GM19023 (cell line): ENCODE results near the gene TFIP11.
A peak's percentile ranks its signal among the peaks of the same experiment; 100 is the strongest.

Source experiments
- ATAC-seq: cut with Tn5 transposase; IDR thresholded peaks from one replicate; pipeline ENCODE4 v1.9.1; 2021; ENCODE audit warnings: mild to moderate bottlenecking, moderate library complexity; ENCODE audit not compliant: unreplicated experiment

Gene TFIP11

DNA sequence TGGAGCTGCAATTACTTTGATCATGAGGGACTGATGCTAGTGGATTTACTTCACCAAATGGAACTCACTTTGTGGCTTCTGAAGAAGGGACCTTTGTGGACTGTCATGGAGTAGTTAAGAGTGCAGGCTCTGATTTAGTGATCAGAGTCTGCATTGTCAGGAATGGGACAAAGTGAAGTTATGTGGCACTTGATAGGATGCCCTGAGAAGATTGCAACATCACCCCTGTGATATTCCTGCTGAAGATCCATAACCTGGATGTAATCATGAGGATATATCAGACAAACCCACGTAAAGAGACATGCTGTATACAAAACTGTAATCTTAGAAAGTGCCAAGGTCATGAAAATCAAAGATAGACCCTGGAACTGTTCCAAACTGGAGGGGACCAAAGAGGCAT is 1.6 kb upstream of the TFIP11 start:
- no peak for ATAC-seq

DNA sequence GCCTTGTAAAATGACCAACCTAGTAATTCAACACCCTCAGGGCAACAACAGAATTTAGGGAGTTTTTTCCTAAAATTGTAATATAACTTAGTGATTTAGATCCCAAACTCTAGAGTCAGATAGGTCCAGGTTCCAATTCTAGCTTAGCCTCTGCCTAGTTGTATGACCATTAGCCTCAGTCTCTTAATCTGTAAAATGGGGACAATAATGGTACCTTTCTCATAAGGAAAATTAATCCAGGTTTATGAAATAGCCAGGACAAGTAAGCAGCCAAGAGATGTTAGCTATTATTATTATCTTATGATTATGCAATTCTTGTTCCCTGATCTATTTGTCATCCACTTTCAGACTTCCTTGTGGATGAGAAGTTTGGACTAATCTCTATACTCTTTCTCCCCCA is 4.1 kb downstream of the TFIP11 start:
- ATAC-seq, result no peak

DNA sequence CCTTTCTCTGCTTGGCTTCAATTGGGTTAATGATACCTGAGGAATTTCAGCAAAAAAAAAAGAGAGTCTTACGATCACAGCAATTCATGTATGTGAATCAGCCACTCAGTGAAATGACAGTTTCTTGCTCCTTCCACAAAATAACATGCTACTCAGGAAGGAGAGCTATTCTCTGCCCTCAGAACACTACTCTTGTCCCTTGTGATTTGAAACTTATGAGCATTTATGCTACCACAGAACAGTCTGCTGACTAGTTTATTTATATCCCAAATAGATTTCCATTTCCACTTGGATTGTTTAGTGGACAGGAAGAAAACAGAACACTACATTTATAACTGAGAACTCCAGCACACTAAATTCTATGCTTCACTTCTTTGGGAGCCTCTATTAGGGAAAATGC is 8.5 kb downstream of the TFIP11 start:
- ATAC-seq, result no peak

DNA sequence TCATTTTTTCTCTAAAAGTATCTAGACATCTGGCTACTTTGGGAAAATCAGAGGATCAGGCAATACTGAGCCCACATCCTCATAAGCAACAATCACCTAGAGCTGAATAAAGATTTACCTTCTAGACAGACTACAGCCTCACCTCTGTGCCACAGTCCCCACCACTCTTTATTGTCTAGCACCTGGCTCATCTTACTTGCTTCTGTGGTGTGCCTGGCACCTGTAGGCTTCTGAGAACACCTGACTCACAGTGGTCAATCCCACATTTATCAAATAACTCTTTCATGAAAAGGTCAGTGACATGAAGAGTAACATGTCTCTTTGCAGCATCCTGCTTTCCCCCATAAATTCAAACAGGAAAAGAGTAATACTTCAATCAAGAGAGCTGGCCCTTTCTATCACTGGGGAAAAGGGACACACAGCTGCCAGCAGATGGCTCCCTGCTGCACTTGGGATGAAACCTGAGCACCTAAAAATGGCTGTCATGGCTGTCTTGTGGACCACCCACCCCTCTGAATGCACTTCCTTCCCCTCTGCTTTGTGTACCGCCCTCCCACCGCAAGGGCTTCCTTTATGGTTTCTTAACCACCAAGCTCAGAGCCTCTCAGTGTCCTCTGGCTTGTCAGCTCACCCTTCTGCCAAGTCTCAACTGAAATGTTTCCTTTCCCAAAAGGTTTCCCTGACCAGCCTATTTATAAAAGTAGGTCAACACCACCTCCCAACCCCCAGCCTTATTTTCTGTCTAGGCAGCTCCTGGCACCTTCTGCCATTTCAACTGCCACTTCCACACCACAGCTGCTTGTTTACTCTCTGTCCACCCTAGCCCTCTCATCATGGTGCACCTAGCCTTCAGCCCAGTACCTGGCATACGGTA is 9.3 kb downstream of the TFIP11 start:
- ATAC-seq, result no peak

DNA sequence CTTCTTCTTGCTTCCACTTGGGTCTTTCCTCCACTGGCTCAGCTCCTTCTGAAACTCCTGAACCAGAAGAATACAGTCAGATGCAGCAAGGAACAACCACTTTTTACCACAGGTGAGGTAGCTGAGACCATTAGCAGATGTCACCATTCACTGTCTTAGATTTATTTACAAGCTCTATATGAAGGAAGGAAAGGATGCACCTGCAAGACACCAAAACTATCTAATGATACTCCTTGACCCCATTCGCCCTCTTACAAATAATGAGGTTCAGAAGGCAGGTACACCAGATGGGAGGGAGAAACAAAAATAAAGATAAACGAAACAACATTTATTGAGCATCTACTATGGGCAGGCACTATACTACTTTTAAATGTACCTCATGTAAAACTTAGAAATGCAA is 10.3 kb downstream of the TFIP11 start:
- ATAC-seq, result no peak

DNA sequence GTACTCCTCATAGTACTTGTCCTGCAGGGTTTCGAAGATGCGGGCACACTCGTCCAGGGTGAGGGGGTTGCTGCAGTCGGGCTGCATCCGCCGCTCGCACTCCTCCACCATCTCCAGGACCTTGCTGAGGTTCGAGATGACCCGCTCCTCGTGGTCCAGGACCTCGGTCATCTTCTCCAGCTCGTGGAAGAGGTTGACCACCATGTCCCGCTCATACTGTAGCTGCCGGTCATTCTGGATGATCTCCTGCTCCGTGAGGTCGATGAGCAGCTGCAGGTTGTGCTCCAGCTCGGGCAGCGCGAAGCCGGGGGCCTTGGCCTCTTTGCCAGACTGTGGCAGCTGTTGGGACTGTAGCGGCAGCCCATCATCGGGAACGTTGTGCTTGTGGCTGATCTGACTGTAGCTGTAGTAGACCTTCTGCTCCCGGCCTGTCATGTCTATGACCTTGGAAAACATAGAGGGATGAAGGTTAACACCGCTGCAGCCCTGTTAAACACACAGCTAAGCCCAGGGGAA is 13.0 kb downstream of the TFIP11 start:
- no peak for ATAC-seq

DNA sequence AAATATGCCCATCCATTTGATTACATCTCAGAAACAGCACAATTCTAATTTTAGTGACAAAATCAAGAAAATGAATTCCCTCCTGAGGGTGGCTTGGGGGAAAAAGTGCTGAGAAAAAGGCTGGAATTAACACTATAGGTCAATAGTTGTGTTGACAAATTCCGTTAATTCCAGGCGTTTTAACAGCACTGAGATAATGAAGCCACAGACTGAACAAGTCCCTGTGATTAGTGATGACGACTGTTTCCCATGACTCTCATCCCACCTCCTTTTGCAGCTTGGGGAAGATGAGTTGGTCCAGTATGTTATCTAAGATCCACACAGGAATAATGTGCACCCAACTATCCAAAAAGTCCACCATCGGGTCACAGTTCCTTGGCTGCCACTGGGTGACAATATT is 15.8 kb downstream of the TFIP11 start:
- ATAC-seq, result no peak

DNA sequence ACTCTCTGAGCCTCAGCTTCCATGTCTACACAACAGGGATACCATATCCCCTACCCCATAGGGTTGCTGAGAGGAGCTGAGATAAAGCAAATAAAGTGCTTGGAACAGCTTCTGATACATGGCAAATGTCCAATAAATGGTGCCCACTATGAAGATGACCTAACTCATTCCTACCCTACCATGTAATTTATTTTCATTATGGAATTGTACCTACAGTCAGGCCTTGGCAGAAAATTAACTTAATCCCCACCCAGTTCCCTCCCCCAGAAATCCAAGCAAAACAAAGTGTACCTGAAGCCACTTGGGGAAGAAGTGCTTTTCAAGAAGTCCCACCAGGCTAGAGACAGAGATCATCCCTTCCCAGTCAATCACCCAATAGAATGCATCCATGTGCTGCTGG is 17.8 kb downstream of the TFIP11 start:
- ATAC-seq, result no peak

DNA sequence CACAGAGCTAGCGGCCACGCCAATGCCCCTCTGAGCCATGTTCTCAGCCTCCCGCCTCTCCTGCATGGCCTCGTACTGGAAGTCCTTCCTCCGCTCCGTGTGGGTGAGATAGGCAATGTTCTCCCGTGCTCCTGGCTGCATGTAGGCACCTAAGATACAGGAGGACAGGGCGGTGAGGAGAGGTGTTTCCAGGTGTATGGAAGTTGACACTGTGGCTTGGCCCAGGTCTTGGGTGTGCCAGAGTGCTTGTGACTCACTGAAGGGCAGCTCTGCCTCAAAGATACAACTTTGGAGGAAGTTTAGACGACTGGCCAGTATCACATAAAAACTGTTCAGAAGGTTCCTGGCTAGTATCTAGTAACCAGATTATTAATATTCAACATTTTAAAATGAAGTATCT is 20.1 kb downstream of the TFIP11 start:
- ATAC-seq, result no peak

DNA sequence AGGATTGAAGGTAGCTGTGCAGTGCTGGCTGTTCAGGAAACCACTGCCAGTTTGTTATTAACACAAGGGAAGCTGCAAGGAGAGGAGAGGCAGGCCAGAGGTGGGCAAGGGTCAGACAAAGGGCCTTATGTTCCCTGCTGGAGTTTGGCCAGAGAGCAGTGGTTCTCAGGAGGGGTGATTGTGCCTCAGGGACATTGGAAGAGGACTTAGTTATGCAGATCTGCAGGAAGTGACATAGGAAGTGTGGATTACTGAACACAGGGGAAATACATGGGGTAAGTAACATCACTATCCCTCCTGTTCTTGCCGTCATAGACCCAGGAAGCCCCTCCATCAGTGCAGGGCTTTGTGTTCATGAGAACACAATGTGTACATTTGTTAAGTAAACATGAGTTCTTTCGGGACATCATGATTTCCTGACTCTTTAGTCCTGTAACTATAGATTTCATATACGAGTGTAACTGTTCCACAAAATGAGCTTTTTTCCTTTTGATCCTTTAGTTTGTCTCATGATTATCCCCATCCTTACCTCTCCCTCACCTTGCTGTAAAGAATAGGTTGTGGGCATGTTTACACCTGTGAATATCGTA is 22.7 kb downstream of the TFIP11 start:
- no peak for ATAC-seq

DNA sequence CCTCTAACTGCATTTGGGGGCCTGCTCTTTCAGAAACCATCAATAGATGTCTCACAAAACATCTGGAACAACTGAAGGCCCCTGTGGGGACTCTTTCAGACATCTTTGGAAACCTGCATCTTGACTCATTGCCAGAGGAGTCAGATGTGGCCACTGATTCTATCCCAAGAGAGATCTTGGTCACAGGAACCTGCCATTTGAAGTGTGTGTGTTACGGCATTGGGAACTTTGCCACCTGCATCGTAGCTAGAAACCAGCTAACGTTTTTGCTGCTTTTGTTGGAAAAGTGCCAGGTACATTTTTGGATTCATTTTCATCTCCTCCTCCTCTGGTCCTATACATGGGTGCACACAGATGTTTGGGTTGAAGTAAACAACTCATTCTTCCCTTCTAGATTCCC is 24.3 kb downstream of the TFIP11 start:
- no peak for ATAC-seq

DNA sequence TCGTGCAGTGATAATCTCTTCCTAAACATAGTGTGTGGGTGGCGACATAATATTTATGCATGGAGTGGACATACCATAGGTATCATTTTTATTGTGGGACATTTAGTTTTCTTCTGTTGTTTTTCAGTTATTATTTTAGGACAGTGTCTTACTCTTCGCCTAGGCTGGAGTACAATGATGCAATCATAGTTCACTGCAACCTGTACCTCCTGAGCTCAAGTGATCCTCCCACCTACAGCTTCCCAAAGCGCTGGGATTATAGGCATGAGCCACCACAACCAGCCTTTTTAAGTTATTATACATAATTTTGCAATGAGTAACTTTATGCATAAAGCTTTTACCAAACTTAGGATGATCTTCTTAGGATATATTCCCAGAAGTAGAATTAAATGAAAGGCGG is 25.9 kb downstream of the TFIP11 start:
- no peak for ATAC-seq

DNA sequence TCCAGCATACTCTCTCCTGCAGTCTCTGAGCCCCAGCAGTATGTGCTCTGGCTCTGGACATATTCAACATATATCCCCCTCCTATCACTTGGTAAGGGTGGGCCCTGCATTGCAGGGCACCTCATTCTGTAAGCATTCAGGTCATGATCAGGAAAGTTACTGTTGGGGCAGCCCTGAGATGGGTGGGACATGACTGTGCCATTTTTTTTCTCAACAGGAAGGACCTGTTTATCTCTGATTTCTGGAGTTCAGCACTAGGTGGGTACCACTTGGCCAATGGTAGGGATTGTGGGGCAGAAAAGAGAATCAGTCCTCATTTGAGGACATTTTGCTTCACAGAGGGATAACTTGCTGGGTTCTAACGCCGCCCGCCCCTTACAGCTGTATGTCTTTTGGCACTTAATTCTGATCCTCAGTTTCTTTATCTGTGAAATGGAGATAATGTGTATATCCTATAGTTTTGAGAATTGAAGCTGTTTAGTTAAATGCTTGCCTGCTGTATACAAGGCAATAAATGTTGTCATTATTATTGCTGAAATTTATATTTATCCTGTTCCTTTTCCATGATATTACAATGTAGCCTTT is 26.4 kb downstream of the TFIP11 start:
- ATAC-seq, result no peak

DNA sequence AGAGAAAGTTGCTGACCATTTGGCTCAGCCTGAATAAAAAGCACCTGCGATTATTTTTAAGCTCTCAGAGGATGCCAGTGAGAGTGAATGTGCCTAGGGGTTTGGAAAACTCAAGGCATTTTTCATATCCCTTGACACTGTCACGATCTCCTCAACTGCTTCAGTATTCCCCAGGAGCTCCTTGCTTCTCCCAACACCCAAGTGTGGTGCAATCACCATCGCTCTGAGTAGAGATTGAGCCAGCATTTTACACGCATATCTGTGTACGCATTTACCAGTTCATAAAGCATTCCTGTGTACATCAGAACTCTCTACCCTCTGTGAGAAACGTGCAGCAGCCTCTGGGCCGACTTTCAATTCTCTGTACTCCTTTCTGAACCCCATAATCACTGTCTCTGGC is 27.3 kb downstream of the TFIP11 start:
- ATAC-seq, result no peak

DNA sequence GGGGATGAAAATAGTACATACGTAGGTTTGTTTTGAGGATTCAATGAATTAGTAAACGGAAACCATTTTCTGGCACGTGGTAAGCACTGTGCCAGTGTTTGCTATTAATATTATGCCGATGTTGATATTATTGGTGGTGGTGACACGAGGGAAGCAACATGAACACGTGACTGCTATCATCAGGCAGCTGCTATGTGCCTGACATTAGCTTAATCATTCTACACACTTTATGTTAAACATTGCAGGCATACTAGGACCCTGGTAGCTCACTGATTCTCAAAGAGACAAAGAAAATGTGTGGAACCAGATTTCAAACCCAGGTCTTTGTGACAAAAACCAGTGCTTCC is 27.9 kb downstream of the TFIP11 start:
- no peak for ATAC-seq

DNA sequence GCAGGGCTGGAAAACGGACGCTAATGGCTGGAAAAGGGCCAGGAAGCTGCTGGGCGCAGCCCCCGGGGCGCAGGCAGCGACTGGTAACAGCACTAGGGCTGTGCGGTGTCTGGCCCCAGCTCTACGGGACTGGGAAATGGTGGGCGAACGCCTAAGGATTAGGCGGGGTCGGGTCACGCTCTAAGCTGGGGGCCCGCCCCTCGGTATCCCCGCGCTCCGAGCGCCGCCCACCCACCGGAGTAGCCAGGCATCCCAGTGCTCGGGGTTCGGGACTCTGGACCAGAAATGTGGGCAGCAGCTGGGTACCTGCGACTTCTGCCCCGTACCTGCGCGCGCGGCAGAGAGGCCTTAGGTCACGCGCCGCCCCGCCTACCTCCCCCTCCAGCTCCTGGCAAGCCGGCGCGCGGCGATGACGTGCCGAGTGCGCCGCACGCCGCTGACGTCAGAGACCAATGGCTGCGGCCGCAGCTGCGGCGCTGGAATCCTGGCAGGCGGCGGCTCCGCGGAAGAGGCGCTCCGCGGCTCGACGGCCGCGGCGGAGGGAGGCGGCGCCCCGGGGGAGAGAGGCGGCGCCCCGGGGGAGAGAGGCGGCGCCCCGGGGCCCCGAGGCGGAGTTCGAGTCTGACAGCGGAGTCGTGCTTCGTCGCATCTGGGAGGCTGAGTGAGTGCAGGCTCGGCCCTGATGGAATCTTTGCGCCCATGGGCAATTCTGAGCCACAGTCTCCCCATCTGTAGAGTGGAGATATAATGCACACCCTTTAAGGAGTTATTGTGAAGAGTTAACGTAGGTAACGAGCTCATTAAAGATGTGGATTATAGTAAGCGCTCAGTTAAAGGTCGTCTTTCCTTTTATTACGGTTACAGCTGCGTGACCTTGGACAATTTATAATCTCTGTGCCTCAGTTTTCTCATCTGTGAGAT is 28.6 kb downstream of the TFIP11 start, which contains the start of the genes HPS4 and SRRD:
Gene HPS4 (minus strand): TSS at position 345 of the 921 bp plus-strand sequence. CDS start 2,021 bp downstream, outside the sequence.
Gene SRRD (plus strand): TSS at position 439 of the 921 bp plus-strand sequence. CDS start 14 bp downstream, at position 453.
- ATAC-seq, result peak; percentile 79

DNA sequence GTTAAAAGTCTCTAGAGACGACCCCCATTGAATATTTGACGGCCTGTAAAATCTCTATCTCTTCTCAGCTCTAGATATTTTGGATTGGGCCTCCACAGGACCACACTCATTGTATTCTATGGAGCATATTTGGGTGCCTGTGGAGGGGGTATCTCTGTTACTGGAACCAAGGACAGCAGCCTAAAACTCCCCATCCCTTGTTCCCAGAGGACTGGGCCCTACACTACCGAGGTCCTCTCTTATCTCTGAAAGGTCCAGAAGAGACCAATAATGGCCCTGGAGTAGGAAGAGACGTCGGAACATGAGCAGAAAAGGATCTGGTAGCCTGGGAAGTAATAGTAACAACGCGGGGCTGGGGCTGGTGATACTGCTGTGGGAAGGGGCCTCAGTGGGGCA is 29.2 kb downstream of the TFIP11 start:
- no peak for ATAC-seq

DNA sequence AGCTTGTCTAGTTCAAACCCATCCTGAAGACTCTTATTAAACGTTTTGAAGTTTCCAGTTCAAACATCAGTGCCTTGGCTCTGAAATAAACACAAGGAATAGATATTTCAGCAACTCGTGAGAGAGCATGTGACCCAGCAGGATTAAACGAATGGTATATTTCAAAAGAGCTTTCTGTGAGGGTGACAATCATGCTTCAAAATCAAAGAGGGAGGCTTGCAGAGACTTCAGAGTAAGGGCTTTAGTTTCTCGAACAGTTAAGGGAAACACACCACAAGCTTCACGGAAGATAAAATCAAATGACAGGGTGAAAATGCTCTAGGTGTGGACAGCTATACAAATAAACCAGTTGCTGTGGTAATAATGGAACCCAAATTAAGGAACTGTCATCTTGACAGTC is 30.1 kb downstream of the TFIP11 start:
- ATAC-seq, result no peak

DNA sequence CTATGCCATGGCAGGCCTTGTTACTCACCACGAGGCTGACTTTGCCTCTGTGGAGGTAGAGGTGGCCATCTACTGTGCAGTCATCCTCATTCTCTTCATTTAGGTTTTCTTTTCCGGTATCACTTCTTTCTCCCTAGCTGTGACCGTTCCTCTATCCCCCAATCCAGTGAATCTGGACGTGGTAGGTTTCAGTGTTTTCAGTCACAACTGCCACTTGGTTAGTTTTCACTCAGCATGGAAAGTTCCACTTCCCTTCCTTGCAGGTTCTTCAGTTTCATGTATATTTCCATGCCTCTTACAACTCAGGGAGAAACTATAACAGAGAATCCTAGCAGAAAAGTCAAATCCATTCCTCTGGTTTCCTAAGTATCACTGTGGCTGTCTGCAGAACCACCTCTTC is 30.6 kb downstream of the TFIP11 start:
- no peak for ATAC-seq

DNA sequence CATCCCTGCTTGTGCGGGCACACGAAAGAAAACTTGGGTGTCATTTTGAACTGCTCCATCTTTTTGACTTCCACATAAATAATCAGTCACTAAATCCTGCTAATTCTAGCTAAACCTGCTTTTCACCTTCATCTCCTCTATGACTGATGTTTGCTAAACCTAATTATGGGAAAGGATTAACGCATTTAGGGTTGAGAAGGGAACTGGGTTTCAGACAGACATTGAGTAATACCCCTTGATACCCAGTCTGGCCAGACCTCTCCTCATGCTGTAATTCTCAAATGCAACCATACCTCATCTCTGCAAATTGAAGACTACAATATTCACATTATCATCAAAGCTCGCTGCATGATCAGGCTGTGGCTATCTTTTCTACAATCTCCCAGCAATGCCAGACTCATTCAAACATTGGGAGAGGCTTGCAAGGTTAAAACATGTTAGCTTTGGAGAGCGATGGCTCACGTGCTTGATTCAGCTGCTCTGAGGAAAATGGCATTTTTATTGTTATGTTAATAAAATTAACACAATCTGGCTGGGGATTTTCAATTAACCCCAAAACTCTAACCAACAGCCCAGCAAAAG is 31.1 kb downstream of the TFIP11 start:
- no peak for ATAC-seq

DNA sequence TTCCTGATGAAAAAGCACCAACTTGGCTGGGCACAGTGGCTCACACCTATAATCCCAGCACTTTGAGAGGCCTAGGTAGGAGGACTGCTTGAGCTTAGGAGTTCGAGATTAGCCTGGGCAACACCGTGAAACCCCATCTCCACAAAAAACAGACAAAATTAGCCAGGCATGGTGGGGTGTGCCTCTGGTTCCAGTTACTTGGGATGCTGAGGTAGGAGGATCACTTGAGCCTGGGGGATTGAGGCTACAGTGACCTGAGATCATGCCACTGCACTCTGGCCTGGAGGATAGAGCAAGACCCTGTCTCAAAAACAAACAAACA is 31.7 kb downstream of the TFIP11 start:
- no peak for ATAC-seq
